ENCODE data around the gene SNHG17.
A peak's percentile ranks its signal among the peaks of the same experiment; 100 is the strongest.
"Not testable (repeated sequence)": the region's sequence is repeated elsewhere in the genome, so short reads cannot be mapped to it uniquely, and the experiment has no call there.

SNHG17 gene

GRCh38 chr20:38420388-38421085 lies 14.6 kb downstream of the SNHG17 start:
- no peak for DNase-seq (ENCODE audit: low spot score)

GRCh38 chr20:38418509-38419204 lies 16.5 kb downstream of the SNHG17 start:
- DNase-seq (ENCODE audit: low spot score), result peak; percentile 58

- DNase-seq (ENCODE audit: low spot score), result no peak
Observed at GRCh38 chr20:38414769-38415450, 20.2 kb downstream of the SNHG17 start.

GRCh38 chr20:38412877-38413577 lies 22.1 kb downstream of the SNHG17 start:
- peak; percentile 51 for DNase-seq (ENCODE audit: low spot score)

GRCh38 chr20:38407822-38408221 lies 27.3 kb downstream of the SNHG17 start:
- DNase-seq (ENCODE audit: low spot score), result not testable (repeated sequence)

- DNase-seq (ENCODE audit: low spot score), result no peak
Observed at GRCh38 chr20:38407321-38407720, 27.8 kb downstream of the SNHG17 start.

GRCh38 chr20:38406476-38406875 lies 28.7 kb downstream of the SNHG17 start:
- no peak for DNase-seq (ENCODE audit: low spot score)

GRCh38 chr20:38405132-38405531 lies 30.0 kb downstream of the SNHG17 start:
- no peak for DNase-seq (ENCODE audit: low spot score)

GRCh38 chr20:38404016-38404415 lies 31.1 kb downstream of the SNHG17 start:
- no peak for DNase-seq (ENCODE audit: low spot score)

GRCh38 chr20:38402816-38403215 lies 32.3 kb downstream of the SNHG17 start:
- no peak for DNase-seq (ENCODE audit: low spot score)

GRCh38 chr20:38402089-38402488 lies 33.0 kb downstream of the SNHG17 start:
- DNase-seq (ENCODE audit: low spot score), result no peak

- not testable (repeated sequence) for DNase-seq (ENCODE audit: low spot score)
Observed at GRCh38 chr20:38395751-38396395, 39.3 kb downstream of the SNHG17 start.

GRCh38 chr20:38395165-38395564 lies 40.0 kb downstream of the SNHG17 start:
- no peak for DNase-seq (ENCODE audit: low spot score)

- DNase-seq (ENCODE audit: low spot score), result no peak
Observed at GRCh38 chr20:38393259-38393658, 41.9 kb downstream of the SNHG17 start.

- no peak for DNase-seq (ENCODE audit: low spot score)
Observed at GRCh38 chr20:38392356-38392755, 42.8 kb downstream of the SNHG17 start.

GRCh38 chr20:38387953-38388352 lies 47.2 kb downstream of the SNHG17 start:
- no peak for DNase-seq (ENCODE audit: low spot score)

- DNase-seq (ENCODE audit: low spot score), result no peak
Observed at GRCh38 chr20:38386851-38387250, 48.3 kb downstream of the SNHG17 start.

- no peak for DNase-seq (ENCODE audit: low spot score)
Observed at GRCh38 chr20:38386004-38386403, 49.1 kb downstream of the SNHG17 start.

- no peak for DNase-seq (ENCODE audit: low spot score)
Observed at GRCh38 chr20:38383147-38383546, 52.0 kb downstream of the SNHG17 start.

GRCh38 chr20:38377838-38378237 lies 57.3 kb downstream of the SNHG17 start:
- not testable (repeated sequence) for DNase-seq (ENCODE audit: low spot score)

GRCh38 chr20:38377039-38377685 lies 58.0 kb downstream of the SNHG17 start:
- no peak for DNase-seq (ENCODE audit: low spot score)

Measured in GM03348 (cell line).